Measurements from ENCODE around the gene MGA.

DNA sequence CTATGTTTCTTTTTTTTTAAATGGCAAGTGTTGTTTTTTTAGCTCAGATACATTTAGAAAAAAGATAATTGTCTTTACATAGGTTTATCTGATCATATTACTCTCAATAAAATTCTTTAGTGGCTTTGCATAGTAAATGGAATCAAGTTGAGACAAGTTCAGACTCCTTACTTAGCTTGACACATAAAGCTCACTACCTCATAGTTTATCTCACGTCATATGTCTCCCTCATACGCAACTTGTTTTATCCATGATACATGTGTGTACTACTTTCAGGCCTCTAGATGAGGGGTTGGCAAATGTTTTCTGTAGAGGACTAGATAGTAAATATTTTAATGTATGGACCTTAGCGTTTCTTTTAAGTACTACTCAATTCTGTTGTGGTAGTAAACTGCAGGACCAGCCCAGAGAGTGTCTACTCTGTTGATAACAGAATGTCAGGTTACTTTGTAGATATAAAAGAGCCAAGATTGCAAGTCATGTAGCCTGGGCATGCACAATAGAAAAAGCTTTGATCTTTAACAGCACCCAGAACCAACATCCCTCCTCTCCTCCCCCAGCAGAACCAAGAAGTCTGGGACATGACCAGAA lies 28.2 kb upstream of the MGA start:
- TF ChIP-seq, protein P1, sequence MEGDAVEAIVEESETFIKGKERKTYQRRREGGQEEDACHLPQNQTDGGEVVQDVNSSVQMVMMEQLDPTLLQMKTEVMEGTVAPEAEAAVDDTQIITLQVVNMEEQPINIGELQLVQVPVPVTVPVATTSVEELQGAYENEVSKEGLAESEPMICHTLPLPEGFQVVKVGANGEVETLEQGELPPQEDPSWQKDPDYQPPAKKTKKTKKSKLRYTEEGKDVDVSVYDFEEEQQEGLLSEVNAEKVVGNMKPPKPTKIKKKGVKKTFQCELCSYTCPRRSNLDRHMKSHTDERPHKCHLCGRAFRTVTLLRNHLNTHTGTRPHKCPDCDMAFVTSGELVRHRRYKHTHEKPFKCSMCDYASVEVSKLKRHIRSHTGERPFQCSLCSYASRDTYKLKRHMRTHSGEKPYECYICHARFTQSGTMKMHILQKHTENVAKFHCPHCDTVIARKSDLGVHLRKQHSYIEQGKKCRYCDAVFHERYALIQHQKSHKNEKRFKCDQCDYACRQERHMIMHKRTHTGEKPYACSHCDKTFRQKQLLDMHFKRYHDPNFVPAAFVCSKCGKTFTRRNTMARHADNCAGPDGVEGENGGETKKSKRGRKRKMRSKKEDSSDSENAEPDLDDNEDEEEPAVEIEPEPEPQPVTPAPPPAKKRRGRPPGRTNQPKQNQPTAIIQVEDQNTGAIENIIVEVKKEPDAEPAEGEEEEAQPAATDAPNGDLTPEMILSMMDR (IDR thresholded peaks at IDR 0.05) = no peak
- TF ChIP-seq POLR2A (IDR thresholded peaks at IDR 0.05) = no peak
